ENCODE results near the gene PLAAT5.
A peak's percentile ranks its signal among the peaks of the same experiment; 100 is the strongest.
"Not testable (repeated sequence)": the region's sequence is repeated elsewhere in the genome, so short reads cannot be mapped to it uniquely, and the experiment has no call there.

PLAAT5 gene

GRCh38 chr11:63480039-63480438 is 10.9 kb downstream of the PLAAT5 start:
- no peak for DNase-seq (ENCODE audit: low read depth)

GRCh38 chr11:63478896-63479295 is 12.1 kb downstream of the PLAAT5 start:
- DNase-seq (ENCODE audit: low read depth): peak; percentile 42

DNA sequence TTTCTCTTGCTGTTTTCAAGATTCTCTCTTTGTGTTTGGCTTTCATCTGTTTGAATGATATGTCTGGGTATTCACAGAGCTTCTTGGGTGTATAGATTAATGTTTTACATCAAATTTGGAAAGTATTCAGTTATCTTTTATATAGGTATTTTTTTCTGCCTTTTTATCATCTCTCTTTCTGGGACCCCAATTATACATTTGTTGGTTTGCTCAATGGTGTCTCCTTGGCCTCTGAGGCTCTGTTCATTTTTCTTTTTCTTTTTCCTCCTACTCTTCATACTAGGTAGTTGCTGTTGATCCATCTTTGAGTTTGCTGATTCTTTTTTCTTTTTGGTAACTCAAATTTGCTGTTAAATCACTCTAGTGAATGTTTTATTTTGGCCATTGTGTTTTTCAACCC is 14.3 kb downstream of the PLAAT5 start:
- DNase-seq (ENCODE audit: low read depth): no peak

DNA sequence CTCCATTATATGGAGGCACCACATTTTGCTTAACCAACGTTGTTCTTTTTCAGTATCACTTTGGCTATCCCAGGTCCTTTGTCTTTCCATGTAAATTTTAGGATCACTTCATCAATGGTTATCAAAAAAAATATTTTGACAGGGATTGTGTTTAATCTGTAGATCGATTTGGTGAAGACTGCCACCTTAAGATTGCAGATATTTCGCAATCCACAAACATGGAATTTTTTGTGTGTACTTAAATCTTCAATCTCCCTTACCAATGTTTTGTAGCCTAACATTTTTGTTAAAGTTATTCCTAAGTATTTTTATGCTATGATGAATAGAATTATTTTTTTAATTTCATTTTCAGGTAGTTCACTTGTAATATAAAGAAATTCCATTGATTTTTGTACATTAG is 18.6 kb downstream of the PLAAT5 start:
- DNase-seq (ENCODE audit: low read depth): no peak

DNA sequence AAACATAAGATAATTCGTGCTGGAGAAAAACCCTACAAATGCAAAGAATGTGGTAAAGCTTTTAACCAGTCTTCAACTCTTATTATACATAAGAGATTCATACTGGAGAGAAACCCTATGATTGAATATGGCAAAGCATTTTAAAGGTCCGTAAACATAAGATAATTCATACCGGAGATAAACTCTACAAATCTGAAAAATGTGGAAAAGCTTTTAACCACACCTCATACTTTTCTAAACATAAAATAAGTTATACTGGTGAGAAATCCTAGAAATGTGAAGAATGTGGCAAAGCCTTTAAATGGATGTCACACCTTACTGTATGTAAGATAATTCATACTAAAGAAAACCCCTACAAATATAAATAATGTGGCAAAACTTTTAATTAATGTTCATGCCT is 20.7 kb downstream of the PLAAT5 start:
- DNase-seq (ENCODE audit: low read depth): no peak

GRCh38 chr11:63462137-63462536 is 28.8 kb downstream of the PLAAT5 start:
- no peak for DNase-seq (ENCODE audit: low read depth)

GRCh38 chr11:63459586-63459985 is 31.4 kb downstream of the PLAAT5 start:
- DNase-seq (ENCODE audit: low read depth): no peak

DNA sequence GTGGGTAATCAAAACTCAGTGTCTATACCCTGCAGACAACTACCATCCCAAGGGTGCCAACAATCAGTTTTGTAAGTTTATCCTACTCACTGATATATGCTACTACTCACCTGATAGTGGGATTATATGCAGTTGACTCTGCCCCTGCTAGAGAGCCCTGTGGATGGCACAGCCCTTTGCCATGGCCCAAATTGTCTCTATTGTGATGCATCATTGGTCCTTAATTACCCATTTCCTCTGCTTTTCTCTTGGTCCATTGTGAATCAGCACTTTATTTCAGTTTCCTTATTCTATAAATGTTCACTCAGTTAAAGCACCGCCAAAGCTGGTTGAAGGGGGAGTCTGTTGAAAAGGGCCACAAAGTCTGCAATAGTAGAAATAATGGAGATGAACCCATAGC is 42.3 kb downstream of the PLAAT5 start:
- no peak for DNase-seq (ENCODE audit: low read depth)

DNA sequence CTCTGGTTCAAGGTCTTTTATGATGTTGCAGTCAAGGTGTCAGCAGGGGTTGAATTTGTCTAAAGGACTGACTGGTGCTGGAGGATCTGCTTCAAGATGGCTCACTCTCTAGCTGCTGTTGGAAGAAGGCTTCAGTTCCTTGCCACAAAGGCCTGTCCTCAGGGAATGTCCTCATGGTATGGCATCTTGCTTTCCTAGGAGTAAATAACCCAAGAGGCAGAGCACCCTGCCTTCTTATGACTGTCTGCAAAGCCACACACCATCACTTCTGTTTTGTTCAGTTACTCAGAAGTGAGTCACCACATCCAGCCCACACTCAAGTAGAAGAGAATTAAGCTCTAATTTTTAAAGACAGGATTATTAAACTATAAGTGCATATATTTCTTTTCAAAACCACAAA is 45.2 kb downstream of the PLAAT5 start:
- peak; percentile 28 for DNase-seq (ENCODE audit: low read depth)

GRCh38 chr11:63445118-63445517 is 45.8 kb downstream of the PLAAT5 start:
- no peak for DNase-seq (ENCODE audit: low read depth)

- no peak for DNase-seq (ENCODE audit: low read depth)
Observed at GRCh38 chr11:63444160-63444559, 46.8 kb downstream of the PLAAT5 start.

GRCh38 chr11:63443714-63444113 is 47.3 kb downstream of the PLAAT5 start:
- no peak for DNase-seq (ENCODE audit: low read depth)

- DNase-seq (ENCODE audit: low read depth): not testable (repeated sequence)
Observed at GRCh38 chr11:63435831-63436230, 55.1 kb downstream of the PLAAT5 start.

- not testable (repeated sequence) for DNase-seq (ENCODE audit: low read depth)
Observed at GRCh38 chr11:63435351-63435750, 55.6 kb downstream of the PLAAT5 start.

DNA sequence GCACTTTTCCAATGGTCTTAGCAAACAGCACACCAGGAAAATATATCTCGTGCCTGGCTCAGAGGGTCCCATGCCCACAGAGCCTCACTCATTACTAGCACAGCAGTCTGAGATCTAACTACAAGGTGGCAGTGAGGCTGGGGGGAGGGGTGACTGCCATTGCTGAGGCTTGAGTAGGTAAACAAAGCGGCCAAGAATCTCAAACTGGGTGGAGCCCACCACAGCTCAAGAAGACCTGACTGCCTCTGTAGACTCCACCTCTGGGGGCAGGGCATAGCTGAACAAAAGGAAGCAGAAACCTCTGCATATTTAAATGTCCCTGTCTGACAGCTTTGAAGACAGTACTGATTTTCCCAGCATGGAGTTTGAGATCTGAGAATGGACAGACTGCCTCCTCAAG is 60.2 kb downstream of the PLAAT5 start:
- not testable (repeated sequence) for DNase-seq (ENCODE audit: low read depth)

DNA sequence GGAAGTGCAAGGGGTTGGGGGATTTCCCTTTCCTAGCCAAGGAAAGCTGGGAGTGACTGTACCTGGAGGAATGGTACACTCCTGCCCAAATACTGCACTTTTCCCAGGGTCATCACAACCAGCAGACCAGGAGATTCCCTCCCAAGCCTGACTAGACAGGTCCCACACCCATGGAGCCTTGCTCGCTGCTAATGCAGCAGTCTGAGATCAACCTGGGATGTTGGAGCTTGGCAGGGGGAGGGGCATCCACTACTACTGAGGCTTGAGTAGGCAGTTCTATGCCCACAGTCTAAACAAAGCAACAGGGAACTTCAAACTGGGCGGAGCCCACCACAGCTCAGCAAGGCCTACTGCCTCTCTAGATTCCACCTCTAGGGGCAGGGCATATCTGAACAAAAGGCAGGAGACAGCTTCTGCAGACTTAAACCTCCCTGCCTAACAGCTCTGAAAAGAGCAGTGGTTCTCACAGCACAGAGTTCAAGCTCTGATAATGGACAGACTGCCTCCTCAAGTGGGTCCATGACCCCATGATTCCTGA is 62.9 kb downstream of the PLAAT5 start:
- DNase-seq (ENCODE audit: low read depth): no peak

DNA sequence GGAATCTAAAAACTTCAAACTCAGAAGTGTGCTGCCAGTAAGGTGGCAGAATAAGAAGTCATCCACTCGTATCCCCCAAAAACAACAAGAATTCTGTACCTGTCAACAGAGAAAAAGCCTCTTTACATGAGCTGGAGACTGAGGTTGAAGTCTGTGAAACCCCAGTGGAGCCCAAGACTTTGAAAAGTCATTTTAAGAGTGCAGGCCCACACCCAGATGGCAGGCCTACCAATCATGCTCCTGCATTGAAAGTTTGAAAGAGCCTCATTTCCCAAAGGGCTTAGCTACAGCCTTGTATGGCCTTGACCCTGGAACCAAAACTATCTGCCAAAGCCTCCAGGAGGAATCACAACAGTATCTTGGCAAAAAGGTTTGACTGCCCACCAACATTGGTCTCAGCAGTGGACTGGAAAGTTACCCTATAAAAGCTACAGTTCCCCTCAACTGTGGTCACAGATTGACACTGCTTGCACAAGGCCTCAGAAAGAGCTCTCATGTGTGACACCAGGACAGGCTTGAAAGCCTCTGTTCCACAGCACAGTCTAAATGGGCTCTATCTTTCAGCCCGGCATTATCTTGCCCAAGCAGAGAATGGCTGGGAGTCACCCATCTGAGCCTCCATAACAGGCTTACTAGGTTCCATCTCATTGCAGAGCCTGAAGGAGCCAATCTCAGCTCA is 73.7 kb downstream of the PLAAT5 start:
- DNase-seq (ENCODE audit: low read depth): no peak
